ENCODE measurements around the gene ZDHHC13. TPM values are rescaled to one million over a fixed set of nuclear protein-coding genes. Genes with fewer than 3 reads are reported as not detected.
A peak's percentile ranks its signal among the peaks of the same experiment; 100 is the strongest.

Gene ZDHHC13
- polyA plus RNA-seq, 4 donors = 17.9 to 21.0 (median 18.9) TPM

DNA sequence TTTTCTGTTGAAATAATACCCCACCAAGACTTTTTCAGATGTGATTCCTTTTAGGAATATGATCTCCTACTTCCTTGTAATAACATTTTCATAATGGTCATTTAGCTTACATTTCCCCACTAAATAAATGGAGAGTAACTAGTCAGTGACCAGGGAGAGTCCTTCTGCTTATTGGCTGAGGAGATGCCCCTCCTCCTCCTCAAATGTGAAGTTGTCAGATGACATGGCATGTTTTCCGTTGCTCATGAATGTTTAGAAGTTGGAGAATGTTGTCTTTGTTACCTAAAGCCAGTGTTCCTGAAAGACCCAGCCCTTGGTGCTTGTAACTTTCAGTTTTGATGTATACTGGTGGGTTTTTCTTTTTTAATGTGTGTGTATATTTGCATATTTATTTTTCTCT is 46.6 kb downstream of the ZDHHC13 start:
- DNase-seq (ENCODE audit: low read depth in 4 of 4, low spot score in 2 of 4) = no peak

DNA sequence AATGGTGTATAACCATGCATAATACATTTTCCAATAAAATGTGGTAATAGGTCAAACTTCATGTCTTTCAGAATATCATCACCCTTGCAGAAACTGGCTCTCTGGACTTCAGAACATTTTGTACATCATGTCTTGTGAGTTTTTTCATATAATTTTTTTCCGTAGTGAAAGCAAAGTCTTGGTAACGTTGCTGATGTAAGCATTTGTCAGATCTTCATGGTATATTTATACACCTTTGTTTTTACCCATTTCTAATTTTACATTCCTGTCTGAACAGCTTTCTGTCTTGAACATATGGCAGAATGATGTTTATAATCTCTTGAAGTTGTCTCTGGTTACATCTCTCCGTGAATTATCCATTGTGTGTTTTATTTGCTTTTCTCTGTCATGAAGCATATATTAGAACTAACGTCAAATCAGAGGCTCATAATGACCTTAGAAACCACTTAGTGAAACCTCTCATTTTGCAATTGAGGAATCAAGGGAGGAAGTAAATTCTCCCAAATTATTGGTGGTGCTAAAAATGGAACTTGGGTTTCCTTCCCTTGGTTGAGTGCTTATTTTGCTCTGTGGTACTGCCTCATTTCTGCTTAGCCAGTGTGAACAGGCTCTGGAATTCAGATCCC is 47.4 kb downstream of the ZDHHC13 start:
- DNase-seq (ENCODE audit: low read depth in 4 of 4, low spot score in 2 of 4) = no peak

DNA sequence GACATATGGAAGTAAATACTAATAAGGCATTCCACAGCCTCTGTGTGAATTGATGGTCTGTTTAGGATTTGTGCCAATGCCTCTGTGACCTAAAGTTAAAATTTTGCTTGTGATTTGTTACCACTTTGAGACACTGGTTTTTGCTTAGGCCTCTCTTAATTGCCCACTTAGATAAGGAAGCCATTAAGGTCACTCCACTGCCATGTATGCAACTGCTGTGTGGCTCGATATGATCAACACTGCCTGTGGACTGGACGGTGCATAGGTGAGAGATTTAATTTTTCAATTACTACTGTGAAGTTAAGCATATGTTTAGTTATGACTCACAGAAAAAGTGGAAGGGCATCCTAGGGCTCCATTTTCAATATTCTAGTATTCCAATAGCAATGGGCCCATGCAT is 47.9 kb downstream of the ZDHHC13 start:
- DNase-seq (ENCODE audit: low read depth in 4 of 4, low spot score in 2 of 4) = no peak

DNA sequence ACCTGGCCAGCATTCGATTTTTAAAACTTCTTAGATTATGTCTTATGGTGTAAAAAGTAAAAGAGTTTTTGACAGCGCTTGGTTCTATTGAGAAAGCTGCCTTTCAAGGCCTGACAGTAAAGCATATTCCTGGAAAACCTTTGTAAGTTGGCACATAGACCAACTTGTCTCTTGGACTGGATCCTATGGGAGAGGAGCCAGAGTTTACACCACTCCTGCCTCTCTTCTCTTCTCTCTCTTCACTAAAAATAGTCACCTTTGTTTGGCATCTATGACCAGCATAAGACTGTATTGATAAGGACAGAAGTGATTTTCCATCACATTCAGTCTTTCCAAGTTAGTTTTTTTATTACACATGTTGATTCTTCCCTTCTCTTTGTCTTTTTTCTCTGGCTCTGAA is 51.1 kb downstream of the ZDHHC13 start:
- DNase-seq (ENCODE audit: low read depth in 4 of 4, low spot score in 2 of 4) = no peak

DNA sequence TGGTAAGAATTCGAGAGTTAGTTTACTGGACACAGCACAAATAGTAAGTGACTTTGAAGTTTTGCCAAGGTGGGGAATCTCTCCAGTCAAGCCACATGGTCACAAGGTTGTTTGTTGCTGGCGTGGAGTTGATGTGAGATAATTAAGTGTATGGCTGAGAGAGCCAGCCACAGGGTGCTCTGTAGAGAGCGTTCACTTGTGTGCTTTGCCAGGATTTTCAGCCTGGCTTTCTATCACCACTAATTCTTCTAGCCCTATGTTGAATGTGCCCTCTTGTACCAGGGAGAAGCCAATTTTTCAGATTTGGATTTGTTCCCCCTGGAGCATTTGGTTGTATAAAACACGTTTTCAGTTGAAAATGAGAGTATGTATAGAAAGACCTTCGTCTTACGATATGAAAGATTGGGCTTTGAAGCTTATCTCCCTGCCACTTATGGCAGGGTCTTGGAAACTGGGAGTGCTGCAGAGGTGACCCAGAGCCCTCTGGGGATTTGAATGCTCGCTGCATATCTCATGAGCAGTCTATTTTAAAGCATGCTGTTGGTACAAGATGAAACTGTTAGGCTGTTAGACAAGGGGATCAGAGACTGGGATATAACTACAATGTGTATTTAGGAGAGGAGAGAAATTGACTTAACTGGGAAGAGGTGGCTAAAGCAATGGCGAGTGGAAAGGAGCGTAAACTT is 56.2 kb downstream of the ZDHHC13 start:
- no peak for DNase-seq (ENCODE audit: low read depth in 4 of 4, low spot score in 2 of 4)

DNA sequence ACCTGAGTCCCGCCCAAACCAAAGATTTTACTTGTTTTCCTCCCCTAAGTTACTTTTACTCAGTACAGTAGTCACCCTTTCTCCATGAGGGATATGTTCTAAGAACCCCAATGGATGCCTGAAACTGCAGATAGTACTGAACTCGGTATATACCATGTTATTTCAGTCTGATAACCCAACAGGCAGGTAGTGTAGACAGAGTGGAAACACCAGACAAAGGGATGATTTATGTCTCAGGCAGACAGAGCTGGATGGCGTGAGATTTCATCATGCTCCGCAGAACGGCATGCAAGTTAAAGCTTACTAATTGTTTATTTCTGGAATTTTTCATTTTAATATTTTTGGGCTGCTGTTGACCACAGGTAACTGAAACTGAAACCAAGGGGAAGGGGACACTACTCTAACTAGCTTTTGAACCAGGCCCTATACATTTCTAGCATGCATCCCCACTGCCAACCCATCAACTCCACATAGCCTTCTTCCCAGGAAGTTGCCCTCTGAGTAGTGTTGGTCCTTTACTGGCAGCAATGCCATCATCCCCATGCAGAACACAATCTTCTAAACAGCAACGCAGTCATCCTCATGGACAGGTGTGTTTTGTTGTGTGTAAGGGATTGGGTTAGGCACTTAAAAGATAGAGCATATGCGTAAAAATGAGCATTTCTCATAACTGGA is 57.1 kb downstream of the ZDHHC13 start:
- DNase-seq (ENCODE audit: low read depth in 4 of 4, low spot score in 2 of 4) = no peak

DNA sequence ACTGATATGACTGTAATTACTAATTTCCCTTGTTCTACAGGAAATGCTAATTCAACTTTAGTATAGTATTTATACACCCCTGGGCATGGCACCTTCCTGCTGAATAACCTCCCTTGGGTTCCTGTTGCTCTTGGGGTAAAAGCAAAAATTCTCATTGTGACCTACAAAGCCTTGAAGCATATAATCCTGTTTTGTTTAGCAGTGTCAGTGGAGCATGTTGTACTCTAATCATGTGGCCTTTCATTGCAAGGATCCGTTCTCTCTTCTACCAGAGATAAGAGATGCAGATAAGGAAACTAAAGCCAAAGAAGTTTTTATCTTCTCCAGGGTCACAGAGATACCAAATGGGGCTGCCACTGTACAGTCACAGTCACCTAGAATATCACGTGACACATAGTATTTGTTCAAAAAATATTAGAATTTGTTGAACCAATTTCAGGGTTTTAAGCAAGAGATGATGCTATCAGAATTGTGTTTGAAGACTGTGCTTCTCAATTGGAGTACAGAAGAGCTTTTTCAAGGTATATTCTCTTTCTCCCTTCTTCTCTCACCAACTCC is 59.7 kb downstream of the ZDHHC13 start:
- no peak for DNase-seq (ENCODE audit: low read depth in 4 of 4, low spot score in 2 of 4)

DNA sequence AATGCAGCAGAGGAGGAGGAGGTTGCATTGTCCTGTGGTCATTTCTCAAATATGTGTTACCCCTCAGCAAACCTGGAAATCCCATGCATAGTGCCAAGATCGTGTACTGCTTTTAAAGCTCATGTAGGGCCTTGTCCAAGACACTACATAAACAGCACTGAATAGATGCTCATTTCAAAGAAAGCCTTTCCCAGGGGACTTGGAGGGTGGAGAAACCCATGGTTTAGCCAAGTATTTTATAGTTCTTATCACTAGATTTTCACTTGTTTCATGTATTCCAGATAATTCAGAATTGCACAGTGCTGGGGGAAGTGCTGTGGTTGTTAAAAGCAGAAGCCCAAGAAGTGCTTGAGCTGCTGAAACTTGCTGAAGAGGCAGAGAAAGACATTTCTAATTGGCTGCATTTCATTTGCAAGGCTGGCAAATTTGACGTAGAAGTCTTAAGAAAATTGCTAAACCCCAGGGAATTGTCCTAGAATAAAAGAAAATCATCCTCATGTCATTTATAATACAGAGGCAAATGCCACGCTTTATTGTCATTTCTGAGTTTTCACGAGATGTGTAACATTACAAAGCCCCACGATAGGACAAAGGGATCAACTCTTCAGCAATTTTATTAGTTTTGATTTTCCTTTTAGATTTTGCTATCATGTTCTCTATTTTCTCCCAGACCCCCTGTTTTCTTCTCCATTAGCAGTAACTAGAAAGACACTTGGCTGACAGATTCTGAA is 64.7 kb downstream of the ZDHHC13 start:
- no peak for DNase-seq (ENCODE audit: low read depth in 4 of 4, low spot score in 2 of 4)

DNA sequence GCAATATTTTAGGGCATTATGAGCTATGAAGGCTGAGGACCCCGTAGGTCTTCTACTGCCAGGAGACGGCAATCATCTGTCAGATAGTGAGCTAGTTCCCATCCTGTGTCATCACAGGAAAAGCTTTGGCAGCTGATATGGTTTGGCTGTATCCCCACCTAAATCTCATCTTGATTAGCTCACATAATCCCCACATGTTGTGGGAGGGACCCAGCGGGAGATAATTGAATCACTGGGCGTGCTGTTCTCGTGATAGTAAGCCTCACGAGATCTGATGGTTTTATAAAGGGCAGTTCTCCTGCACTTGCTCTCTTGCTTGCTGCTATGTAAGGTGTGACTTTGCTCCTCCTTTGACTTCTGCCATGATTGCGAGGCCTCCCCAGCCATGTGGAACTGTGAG is 66.7 kb downstream of the ZDHHC13 start:
- no peak for DNase-seq (ENCODE audit: low read depth in 4 of 4, low spot score in 2 of 4)

DNA sequence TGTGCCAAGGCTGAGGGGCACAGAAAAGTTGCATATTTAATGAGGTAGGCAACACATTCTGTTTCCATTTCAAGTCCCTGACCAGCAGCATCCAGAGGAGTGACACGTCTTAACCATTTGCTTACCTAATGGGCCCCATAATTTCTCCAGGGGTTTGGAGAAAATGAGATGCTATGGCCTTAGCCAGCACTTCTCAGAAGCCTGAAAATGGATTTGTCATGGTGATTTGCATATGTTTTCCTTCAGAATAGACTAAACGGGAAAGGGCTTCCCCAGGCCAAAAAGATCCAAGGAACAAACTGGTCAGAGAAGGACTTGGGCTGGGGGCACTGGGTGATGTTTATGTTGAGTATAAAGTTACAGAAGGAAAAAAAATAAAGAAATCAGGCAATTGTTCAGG is 68.1 kb downstream of the ZDHHC13 start:
- DNase-seq (ENCODE audit: low read depth in 4 of 4, low spot score in 2 of 4) = no peak

DNA sequence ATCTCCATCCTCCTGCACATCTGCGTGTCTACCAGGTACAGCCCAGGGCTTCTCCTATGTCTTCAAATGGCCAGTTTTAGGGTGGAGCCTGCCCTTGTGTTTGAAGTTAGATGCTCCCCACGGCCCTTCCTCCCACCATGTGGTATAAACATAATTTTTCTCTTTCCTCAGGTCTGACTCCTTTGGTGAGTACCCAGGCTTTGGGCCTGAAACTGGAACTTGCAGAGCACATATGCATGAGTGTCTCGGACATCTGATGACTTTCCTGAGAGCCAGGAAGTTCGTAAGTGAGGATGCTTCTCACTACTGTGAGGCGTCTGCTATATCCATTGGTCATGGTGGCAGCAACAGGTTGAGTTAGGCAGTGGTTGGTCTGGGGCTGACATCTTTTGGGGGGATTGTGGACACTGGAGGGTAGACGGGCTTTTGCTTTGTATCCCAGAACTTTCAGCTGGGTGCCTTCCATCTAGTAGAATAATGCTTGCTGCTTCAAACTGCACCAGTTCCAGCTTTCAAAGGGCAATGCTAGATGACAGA is 68.6 kb downstream of the ZDHHC13 start:
- no peak for DNase-seq (ENCODE audit: low read depth in 4 of 4, low spot score in 2 of 4)

DNA sequence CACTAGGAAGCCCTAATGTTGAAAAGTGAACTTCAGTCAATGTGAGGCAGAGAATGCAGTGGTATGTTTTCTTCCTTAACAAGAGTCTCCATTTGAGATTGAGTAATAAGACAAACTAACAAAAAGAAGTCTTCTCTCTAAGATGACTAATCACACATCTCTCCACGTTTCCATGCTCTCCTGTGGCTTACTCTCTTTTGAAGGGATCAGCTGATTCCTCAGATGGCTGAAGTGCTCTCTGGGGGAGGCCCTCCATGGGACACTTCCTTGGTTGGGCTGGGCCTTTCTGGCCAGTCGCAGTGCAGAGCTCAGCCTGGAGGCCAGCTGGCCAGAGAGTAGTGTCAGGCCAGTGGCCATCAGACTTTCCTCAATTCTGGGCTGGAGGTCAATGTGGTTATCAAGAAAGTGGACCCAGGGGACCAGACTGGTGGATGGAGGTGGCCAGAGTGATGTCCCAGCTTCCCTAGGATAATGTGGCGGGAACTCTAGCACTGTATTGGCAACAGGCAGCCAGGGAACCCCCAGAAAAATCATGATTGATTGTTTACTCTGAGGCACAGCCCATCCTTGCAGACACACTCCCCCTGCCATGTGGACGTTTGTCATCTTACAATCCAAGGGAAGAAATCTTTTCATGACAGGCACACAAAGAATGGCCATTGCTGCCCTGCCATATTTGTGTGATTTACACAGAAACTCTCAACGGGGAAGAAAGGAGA is 70.3 kb downstream of the ZDHHC13 start:
- no peak for DNase-seq (ENCODE audit: low read depth in 4 of 4, low spot score in 2 of 4)

DNA sequence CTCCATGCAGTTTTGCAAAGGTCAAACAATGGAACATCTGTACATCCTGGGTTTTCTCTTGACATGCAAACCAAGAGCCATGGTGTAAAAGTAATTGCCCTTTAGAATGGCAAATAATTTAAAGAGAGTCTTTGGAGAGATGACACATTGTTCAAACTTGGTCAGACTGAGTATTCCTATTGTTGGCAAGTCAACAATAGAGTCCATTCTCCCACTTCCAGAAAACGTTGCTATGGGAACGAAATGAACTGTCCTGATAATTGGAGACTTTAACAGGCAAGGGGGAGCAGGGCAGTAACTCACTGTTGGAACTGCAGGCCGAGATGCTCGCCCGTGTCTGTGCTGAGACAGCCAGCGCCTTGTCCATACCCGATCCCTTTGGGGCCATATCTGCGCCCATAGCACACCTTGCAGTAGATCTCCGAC is 70.9 kb downstream of the ZDHHC13 start:
- DNase-seq (ENCODE audit: low read depth in 4 of 4, low spot score in 2 of 4) = no peak

DNA sequence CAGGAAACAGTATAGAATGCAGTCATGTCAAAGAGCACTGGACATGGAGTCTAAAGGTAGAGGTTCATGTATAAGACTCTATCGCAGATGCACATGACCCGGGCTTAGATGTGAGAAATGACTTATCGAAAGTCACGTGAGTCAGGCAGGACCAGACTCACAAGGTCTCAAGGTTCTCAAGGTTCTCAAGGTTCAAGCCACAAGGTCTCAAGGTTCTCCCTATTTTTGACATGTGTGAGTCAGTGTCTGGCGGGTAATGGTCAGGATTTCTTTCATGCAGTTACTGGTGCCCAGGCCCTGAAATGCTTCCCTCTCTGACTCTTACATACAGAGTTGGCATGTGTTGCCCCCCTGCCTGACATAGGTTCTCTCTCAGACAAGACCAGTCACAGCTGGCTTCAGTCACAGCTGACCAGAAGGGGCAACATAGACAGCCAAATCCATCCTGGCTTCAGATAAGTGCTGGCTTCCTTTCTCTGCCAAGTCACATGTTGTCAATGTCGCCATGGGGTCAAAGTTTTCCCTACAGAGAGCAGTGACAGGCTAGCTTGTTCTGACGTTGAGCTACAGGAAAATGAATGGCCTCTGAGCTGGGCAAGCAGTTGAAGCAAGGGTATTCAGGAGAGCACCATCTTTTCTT is 74.7 kb downstream of the ZDHHC13 start:
- no peak for DNase-seq (ENCODE audit: low read depth in 4 of 4, low spot score in 2 of 4)

DNA sequence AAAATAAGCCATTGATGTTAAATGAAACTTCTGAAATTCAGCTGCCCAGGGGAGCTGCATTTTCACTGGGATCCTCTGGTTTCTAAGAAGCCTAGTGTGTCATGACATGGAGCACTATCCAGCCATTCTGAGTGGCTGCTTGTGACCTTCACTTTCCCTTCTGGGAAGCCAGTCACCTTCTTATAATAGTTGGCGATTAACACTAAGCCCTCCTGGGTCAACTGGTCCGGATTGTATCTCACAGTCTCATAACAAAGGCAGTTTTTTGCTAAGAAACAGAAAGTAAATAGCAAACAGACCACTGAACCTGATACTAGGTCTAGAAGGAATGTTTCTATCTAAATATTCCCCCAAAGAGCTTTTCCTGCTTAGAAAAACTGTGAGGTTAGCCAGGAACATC is 76.9 kb downstream of the ZDHHC13 start:
- no peak for DNase-seq (ENCODE audit: low read depth in 4 of 4, low spot score in 2 of 4)

DNA sequence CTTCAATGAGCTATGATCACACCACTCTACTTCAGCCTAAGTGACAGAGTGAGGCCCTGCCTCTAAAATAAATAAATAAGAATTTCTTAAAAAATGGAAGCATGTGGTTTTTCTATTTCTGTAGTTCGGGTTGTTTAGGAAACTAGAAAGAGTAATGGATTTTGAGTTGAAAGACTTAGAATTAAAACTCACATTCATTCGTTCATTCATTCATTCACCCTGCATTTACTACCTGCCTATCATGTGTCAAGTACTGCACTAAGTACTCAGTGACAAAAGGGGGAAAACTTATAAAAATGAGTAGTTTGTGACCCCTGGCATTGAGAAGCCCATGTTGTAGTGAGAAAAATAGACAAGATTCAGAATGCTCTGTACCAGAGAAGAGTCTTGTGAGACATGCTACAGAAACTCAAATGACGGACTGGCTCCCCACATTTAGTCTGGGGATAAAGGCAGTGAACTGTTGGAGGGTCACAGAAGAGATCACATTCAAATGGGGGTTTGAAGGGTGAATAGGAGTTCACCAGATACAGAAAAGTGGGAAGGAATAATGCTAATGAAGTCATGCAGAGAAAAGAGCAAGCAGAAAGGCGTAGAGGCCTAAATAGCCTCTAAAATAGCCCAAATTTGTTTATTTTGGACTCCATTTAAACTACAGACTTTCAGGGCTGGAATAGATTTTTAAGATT is 77.8 kb downstream of the ZDHHC13 start:
- DNase-seq (ENCODE audit: low read depth in 4 of 4, low spot score in 2 of 4) = no peak

DNA sequence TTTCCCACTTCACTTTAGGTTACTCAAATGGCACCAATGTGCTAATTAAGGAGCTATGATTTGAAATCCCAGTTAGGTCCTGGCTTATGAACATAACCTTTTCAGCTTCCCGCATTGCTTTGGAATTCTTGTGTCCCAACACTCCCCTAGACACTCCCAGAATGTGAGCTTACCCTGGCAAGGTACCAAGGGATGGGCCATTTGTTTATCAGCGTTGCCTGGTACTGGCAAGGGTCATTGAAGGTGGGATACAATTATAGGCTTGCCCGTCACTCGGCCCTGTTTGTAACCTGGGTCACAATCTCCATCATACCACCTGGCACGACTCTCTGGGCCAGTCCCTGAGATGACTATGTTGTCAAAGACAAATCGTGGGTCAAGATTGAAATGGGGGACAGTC is 79.5 kb downstream of the ZDHHC13 start:
- no peak for DNase-seq (ENCODE audit: low read depth in 4 of 4, low spot score in 2 of 4)

DNA sequence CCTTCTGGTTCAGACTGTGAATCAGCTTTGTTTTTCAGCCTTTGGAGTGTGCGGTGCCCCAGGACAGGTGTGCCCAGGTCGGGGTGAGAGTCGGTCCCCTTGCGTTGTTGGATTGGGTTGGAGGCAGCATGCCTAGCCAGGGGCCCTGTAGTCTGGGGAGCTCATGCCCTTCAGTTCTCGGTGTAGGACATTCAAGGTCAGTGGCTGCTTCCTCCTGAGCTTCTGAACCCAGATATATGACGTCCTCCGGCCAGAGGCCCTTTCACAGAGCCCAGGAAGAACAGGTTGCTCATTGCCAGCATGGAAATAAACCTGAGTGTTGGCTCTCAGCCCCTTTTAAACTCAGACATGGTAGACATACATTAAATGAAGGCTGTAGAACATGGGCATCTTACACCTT is 82.1 kb downstream of the ZDHHC13 start:
- no peak for DNase-seq (ENCODE audit: low read depth in 4 of 4, low spot score in 2 of 4)

DNA sequence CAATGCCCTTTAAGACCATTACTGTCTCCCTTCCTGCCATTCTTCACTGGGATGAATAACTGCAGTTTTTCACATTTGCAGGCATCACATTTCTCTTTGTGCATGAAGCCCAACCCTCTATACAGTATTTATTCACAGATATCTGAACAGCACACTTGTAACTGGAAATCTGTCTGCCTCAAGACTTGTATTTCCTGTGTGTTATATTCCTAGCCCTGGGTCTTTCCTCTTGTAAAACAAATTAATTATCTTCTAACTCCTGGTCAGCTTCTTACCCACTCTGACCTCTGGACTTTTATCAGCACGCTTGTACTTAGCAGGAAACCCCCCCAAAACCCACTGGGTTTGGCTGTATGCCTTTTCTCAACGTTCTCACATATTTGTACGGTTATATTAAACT is 82.8 kb downstream of the ZDHHC13 start:
- DNase-seq (ENCODE audit: low read depth in 4 of 4, low spot score in 2 of 4) = peak in 1 of 4 donors; percentile 3
